ENCODE measurements around the gene BMERB1. TPM values are rescaled to one million over a fixed set of nuclear protein-coding genes. Genes with fewer than 3 reads are reported as not detected.
A peak's percentile ranks its signal among the peaks of the same experiment; 100 is the strongest.
"Not testable (repeated sequence)": the region's sequence is repeated elsewhere in the genome, so short reads cannot be mapped to it uniquely, and the experiment has no call there.

The BMERB1 gene
- total and polyA plus RNA-seq, 10 donors: 5.6 to 36.5 (median 19.0) TPM

DNA sequence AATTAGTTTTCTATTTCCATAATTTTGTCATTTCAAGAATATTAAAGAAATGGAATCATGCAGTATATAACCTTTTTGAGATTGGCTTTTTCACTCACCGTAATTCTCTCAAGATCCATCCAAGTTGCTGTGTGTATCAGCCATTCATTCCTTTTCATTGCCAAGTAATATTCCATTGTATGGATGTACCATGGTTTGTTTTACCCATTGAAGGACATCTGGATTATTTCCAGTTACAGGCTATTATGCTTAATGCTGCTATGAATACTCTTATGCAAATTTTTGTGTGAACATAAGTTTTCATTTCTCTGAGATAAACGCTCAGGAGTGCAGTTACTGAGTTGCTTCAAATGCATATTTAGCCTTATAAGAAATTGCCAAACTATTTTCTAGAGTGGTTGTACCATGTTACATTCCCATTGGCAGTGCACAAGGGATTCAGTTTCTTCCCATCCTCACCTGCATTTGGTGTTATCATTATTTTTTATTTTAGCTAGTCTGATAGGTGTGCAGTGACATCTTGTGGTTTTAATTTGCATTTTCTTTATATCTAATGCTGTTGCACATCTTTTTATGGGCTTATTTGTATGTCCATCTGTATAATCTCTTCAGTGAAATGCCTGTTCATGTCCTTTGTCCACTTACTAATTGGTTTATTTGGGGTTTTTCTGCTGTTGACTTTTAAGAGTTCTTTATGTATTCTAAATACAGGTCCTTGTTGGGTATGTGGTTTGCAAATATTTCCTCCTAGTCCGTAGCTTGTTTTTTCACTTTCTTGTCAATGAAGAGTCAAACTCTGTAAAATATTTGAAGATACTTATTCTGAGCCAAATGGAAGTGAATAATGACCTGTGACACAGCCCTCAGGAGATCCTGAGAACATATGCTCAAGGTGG is 32.7 kb downstream of the BMERB1 start:
- WGBS, 5 donors: 58 to 66% (median 61%) methylated on average over 3 of the region's 3 CpGs
- intact Hi-C loops (cut with DNase I; ENCODE audit: low total_unique reads): no loop called here
- no peak for DNase-seq

GRCh38 chr16:15476971-15477370 is 42.6 kb downstream of the BMERB1 start:
- H3K27me3 ChIP-seq (replicated peaks in 1 of 7); intact Hi-C loops (cut with DNase I; ENCODE audit: low total_unique reads); H3K36me3 ChIP-seq; H3K9me3 ChIP-seq; H3K4me3 ChIP-seq; H3K27ac ChIP-seq; H3K4me1 ChIP-seq; DNase-seq: not testable (repeated sequence)
- WGBS, 5 donors: 78 to 88% (median 85%) methylated on average over 4 of the region's 4 CpGs

More for the DNA sequence above, 32.7 kb downstream of the BMERB1 start:
- Histone ChIP-seq H3K36me3 (no peaks in the 10 kb centered on the region), H3K9me3 (peaks cover 0 to 18% (median 9%) of the 10 kb centered on the region in 8 donors), H3K4me1 (no peaks in the 10 kb centered on the region), H3K4me3 (no peak overlapping the region), H3K27ac (no peak overlapping the region), H3K27me3 (replicated peaks in 1 of 7) (no peaks in the 10 kb centered on the region)
- no peak for TF ChIP-seq POLR2AphosphoS5 (IDR thresholded peaks at IDR 0.05)
- TF ChIP-seq, protein P1, sequence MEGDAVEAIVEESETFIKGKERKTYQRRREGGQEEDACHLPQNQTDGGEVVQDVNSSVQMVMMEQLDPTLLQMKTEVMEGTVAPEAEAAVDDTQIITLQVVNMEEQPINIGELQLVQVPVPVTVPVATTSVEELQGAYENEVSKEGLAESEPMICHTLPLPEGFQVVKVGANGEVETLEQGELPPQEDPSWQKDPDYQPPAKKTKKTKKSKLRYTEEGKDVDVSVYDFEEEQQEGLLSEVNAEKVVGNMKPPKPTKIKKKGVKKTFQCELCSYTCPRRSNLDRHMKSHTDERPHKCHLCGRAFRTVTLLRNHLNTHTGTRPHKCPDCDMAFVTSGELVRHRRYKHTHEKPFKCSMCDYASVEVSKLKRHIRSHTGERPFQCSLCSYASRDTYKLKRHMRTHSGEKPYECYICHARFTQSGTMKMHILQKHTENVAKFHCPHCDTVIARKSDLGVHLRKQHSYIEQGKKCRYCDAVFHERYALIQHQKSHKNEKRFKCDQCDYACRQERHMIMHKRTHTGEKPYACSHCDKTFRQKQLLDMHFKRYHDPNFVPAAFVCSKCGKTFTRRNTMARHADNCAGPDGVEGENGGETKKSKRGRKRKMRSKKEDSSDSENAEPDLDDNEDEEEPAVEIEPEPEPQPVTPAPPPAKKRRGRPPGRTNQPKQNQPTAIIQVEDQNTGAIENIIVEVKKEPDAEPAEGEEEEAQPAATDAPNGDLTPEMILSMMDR (IDR thresholded peaks at IDR 0.05 in 8 of 11, conservative IDR thresholded peaks at IDR 0.05 in 3 of 11): peak in 2 of 11 experiments; percentile 19 to 23

GRCh38 chr16:15477802-15478201 is 43.4 kb downstream of the BMERB1 start:
- Histone ChIP-seq H3K27ac (no peak overlapping the region), H3K36me3 (no peaks in the 10 kb centered on the region), H3K4me1 (peaks cover 0 to 10% (median 2%) of the 10 kb centered on the region in 6 donors), H3K27me3 (replicated peaks in 1 of 7) (no peaks in the 10 kb centered on the region), H3K4me3 (no peak overlapping the region), H3K9me3 (peaks cover 0 to 5% (median 0%) of the 10 kb centered on the region in 8 donors)
- 64 to 87% (median 73%) methylated on average over 2 of the region's 2 CpGs for WGBS, 5 donors
- TF ChIP-seq, protein P1 (IDR thresholded peaks at IDR 0.05 in 8 of 11, conservative IDR thresholded peaks at IDR 0.05 in 3 of 11): no peak
- TF ChIP-seq POLR2AphosphoS5 (IDR thresholded peaks at IDR 0.05) (no peak), POLR2A (IDR thresholded peaks at IDR 0.05) (no peak)
- intact Hi-C loops (cut with DNase I; ENCODE audit: low total_unique reads): no loop called here
- no peak for DNase-seq

DNA sequence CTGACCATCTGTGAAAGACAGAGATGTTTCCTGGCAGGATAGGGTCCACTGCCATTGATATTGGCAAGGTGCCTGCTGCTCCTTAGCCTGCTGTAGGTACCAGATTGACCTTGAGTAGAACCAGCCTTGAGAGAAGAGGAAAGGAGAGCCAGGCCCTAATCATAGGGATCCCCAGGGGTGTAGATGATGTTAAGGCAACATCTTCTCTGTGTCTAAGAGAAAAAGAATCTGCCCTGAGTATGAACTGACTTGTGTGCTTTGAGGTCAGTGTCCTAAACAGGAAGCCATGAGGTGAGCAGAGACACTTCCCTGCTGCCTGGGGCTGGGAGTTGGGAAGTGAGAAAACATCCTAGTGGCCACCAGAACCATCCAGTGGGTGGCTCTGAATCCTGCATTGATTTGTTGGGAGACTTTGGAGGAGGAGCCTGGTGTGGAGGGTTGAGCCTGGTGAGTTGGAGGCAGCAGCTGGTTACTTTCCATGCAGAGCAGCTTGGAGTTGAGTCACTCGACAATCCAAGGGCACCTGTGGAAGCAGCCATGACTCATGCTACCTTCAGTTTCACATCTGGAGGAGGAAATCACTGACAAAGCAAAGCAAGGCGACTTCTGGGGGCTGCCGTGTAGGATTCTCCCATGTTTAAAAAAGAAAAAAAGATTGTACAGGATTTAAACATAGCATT is 47.8 kb downstream of the BMERB1 start:
- intact Hi-C loops (cut with DNase I; ENCODE audit: low total_unique reads): no loop called here
- WGBS, 5 donors: 47 to 78% (median 63%) methylated on average over 3 of the region's 3 CpGs
- peaks cover 0 to 19% (median 6%) of the 10 kb centered on the region in 6 donors for H3K4me1 ChIP-seq
- no peak overlapping the region for H3K4me3 ChIP-seq
- H3K9me3 ChIP-seq: no peaks in the 10 kb centered on the region
- peak overlapping the region in 4 of 8 donors; percentile 16 to 64 (median 53) for H3K27ac ChIP-seq
- TF ChIP-seq POLR2A (IDR thresholded peaks at IDR 0.05): no peak
- TF ChIP-seq POLR2AphosphoS5 (IDR thresholded peaks at IDR 0.05): peak in 1 of 3 donors; percentile 42
- no peak for DNase-seq
- H3K27me3 ChIP-seq (replicated peaks in 1 of 7): no peaks in the 10 kb centered on the region
- H3K36me3 ChIP-seq: no peaks in the 10 kb centered on the region
